ENCODE results near the gene NACC1. TPM values are rescaled to one million over a fixed set of nuclear protein-coding genes. Genes with fewer than 3 reads are reported as not detected.

Gene NACC1
- total RNA-seq, 1 donor from 2014 or later = 35.2 TPM

GRCh38 chr19:13072188-13072908 lies 45.7 kb upstream of the NACC1 start:
- ATAC-seq (no peak), DNase-seq (no peak)
- H3K36me3 ChIP-seq = peaks cover 33% of the 10 kb centered on the region
- no peaks in the 10 kb centered on the region for H3K27me3 ChIP-seq (ENCODE audit: low read depth)
- peaks cover 54% of the 10 kb centered on the region for H3K4me1 ChIP-seq
- intact Hi-C loops (cut with DNase I) = no loop called here
- H3K9me3 ChIP-seq = no peaks in the 10 kb centered on the region
- no peak for TF ChIP-seq CTCF (IDR thresholded peaks at IDR 0.05)
- H3K4me3 ChIP-seq = no peak overlapping the region
- H3K27ac ChIP-seq = no peak overlapping the region

- no peak overlapping the region for H3K27ac ChIP-seq
- no peaks in the 10 kb centered on the region for H3K9me3 ChIP-seq
- intact Hi-C loops (cut with DNase I) = no loop called here
- no peak overlapping the region for H3K4me3 ChIP-seq
- no peak for ATAC-seq
- no peak for DNase-seq
- H3K27me3 ChIP-seq (ENCODE audit: low read depth) = no peaks in the 10 kb centered on the region
- peaks cover 42% of the 10 kb centered on the region for H3K36me3 ChIP-seq
- TF ChIP-seq CTCF (IDR thresholded peaks at IDR 0.05) = no peak
- H3K4me1 ChIP-seq = peaks cover 52% of the 10 kb centered on the region
These were observed 44.8 kb upstream of the NACC1 start for GRCh38 chr19:13073263-13073662.

GRCh38 chr19:13074378-13074777 lies 43.7 kb upstream of the NACC1 start:
- H3K27me3 ChIP-seq (ENCODE audit: low read depth) = no peaks in the 10 kb centered on the region
- DNase-seq (no peak), ATAC-seq (no peak)
- H3K36me3 ChIP-seq = peaks cover 42% of the 10 kb centered on the region
- H3K4me3 ChIP-seq = no peak overlapping the region
- H3K27ac ChIP-seq = no peak overlapping the region
- H3K4me1 ChIP-seq = peaks cover 52% of the 10 kb centered on the region
- no peaks in the 10 kb centered on the region for H3K9me3 ChIP-seq
- TF ChIP-seq CTCF (IDR thresholded peaks at IDR 0.05) = no peak
- intact Hi-C loops (cut with DNase I) = no loop called here

- intact Hi-C loops (cut with DNase I) = no loop called here
- H3K27ac ChIP-seq = peak overlapping the region; percentile 2
- TF ChIP-seq CTCF (IDR thresholded peaks at IDR 0.05) = no peak
- H3K4me1 ChIP-seq = peaks cover 43% of the 10 kb centered on the region
- DNase-seq (no peak), ATAC-seq (no peak)
- H3K4me3 ChIP-seq = no peak overlapping the region
- no peaks in the 10 kb centered on the region for H3K27me3 ChIP-seq (ENCODE audit: low read depth)
- peaks cover 48% of the 10 kb centered on the region for H3K36me3 ChIP-seq
- H3K9me3 ChIP-seq = no peaks in the 10 kb centered on the region
These were observed 41.7 kb upstream of the NACC1 start for GRCh38 chr19:13076320-13076719.

- H3K36me3 ChIP-seq = peaks cover 48% of the 10 kb centered on the region
- no peaks in the 10 kb centered on the region for H3K27me3 ChIP-seq (ENCODE audit: low read depth)
- ATAC-seq = peak in 1 of 2 donors; percentile 4
- peaks cover 48% of the 10 kb centered on the region for H3K4me1 ChIP-seq
- no peaks in the 10 kb centered on the region for H3K9me3 ChIP-seq
- no peak overlapping the region for H3K4me3 ChIP-seq
- intact Hi-C loops (cut with DNase I) = no loop called here
- DNase-seq = no peak
- H3K27ac ChIP-seq = peak overlapping the region; percentile 2
- TF ChIP-seq CTCF (IDR thresholded peaks at IDR 0.05) = no peak
These were observed 41.3 kb upstream of the NACC1 start for GRCh38 chr19:13076787-13077186.

Measured in lower lobe of right lung (tissue), 2 donors.